HepG2 (cell line): ENCODE data around the gene IFNG. TPM values are rescaled to one million over a fixed set of nuclear protein-coding genes. Genes with fewer than 3 reads are reported as not detected.

ENCODE experiments used
- ARID5B ChIP-seq: IDR thresholded peaks from 2 replicates; pipeline ENCODE4 v1.4.0; 2020; ENCODE audit warnings: mild to moderate bottlenecking, missing genetic modification reagents
- DRAP1 ChIP-seq: IDR thresholded peaks from 2 replicates; pipeline ENCODE4 v1.6.1; 2016; ENCODE audit warnings: missing genetic modification reagents, missing compliant biosample characterization
- PAX8 ChIP-seq: sonication (generic); formaldehyde crosslinking; IDR thresholded peaks from 2 replicates; pipeline ENCODE4 v1.8.0; 2022; ENCODE audit warnings: mild to moderate bottlenecking, missing genetic modification reagents, borderline replicate concordance
- RORA ChIP-seq: sonication (generic); formaldehyde crosslinking; IDR thresholded peaks from 2 replicates; pipeline ENCODE4 v1.5.0; 2020; ENCODE audit warnings: mild to moderate bottlenecking, missing genetic modification reagents, moderate library complexity
- TCF7 ChIP-seq: sonication (generic); IDR thresholded peaks from 2 replicates; pipeline ENCODE4 v1.6.1; 2016; ENCODE audit warnings: antibody characterized with exemption, low read depth
- ZNF329 ChIP-seq: sonication (generic); formaldehyde crosslinking; IDR thresholded peaks from 2 replicates; pipeline ENCODE4 v1.9.0; 2021; ENCODE audit warnings: low read depth, mild to moderate bottlenecking, missing genetic modification reagents
- ZNF512 ChIP-seq: sonication (generic); formaldehyde crosslinking; IDR thresholded peaks from 2 replicates; pipeline ENCODE4 v1.4.0; 2020; ENCODE audit warnings: mild to moderate bottlenecking, missing genetic modification reagents
- ZNF513 ChIP-seq: sonication (generic); formaldehyde crosslinking; conservative IDR thresholded peaks from 2 replicates; pipeline ENCODE4 v1.5.0; 2020; ENCODE audit warnings: missing genetic modification reagents
- ZNF83 ChIP-seq: sonication (generic); formaldehyde crosslinking; IDR thresholded peaks from 2 replicates; pipeline ENCODE4 v1.4.0; 2020; ENCODE audit warnings: missing genetic modification reagents, mild to moderate bottlenecking, borderline replicate concordance
- polyA plus RNA-seq, 8 experiments: library from polyadenylated mRNA; depleted of rRNA in 3 of 8; stranded (reverse) in 7 of 8; unstranded in 1 of 8; fragments of >200 nt; fragmentation: Illumina TruSeq in 4 of 8; extraction: Trizol in 4 of 8; gene quantifications; 2 replicates each; pipeline versions ENCODE4 v1.2.1 to v1.2.3, GENCODE V29; 2011 to 2016; ENCODE audit warnings: low read depth in 4 of 8, missing spikeins in 1 of 8, mixed read lengths in 1 of 8; ENCODE audit not compliant: insufficient read depth in 1 of 8
- total RNA-seq, 5 experiments: library from RNA; depleted of rRNA; stranded (reverse); fragments of >200 nt; fragmentation: Illumina TruSeq; extraction: Trizol; gene quantifications; 2 replicates each; pipeline ENCODE4 v1.2.3, GENCODE V29; 2016; ENCODE audit warnings: low read depth in 1 of 5

Gene IFNG
- total and polyA plus RNA-seq, 2 of the 13 experiments (the other 11 are each of a cell fraction or from before 2014, with no cell fraction given), result not detected

- TF ChIP-seq ARID5B (no peak), ZNF83 (CRISPR knock-in tag) (no peak), ZNF513 (CRISPR knock-in tag) (no peak), ZNF329 (CRISPR knock-in tag) (no peak), RORA (CRISPR knock-in tag) (no peak), TCF7 (no peak), PAX8 (CRISPR knock-in tag) (no peak), DRAP1 (CRISPR knock-in tag) (no peak), ZNF512 (CRISPR knock-in tag) (no peak)
These were observed 9.8 kb upstream of the IFNG start (continued) for GRCh38 chr12:68169213-68169889.
